HK-2 (cell line): ENCODE results near the gene ACTL6A.
A peak's percentile ranks its signal among the peaks of the same experiment; 100 is the strongest.

Experiments
- DNase-seq: peaks from one replicate; pipeline ENCODE4 v3.0.0-alpha.2; 2018; ENCODE audit not compliant: unreplicated experiment

The ACTL6A gene

DNA sequence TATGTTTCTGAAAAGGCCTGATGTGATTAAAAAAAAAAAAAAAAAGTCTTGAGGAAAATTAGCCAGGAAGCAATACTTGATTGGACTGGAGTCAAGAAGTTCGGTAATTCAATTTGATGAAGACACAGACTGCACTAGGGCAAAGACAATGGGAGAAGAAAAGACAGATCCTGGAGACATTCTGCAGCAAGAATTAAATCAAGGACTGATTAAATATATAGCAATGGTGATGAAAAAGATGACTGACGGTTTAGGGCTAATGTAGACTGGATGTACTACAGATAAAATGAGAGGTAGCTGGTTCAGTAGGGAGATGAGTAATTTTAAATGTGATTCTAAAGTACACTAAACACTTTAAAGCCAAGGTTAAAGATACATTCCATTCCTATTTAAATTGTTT, 27.9 kb downstream of the ACTL6A start:
- no peak for DNase-seq

DNA sequence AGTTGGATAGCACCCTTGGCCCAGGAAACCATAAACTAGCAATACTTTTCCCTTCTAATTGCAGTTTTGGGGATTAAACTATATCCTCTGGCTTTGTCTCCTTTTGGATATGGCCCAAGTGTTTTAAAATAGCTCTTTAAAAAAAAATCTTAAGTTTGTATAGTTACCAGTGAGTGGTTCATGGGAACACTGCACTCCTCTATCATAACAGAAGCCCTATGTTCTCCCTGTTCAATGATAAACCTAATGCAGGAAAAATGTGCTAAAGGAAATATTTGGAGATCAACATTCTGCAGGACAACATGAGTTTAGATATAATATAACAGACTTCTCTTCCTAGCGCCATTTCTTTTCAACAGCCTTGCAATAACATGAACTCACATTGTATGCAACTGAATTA, 28.6 kb downstream of the ACTL6A start:
- DNase-seq: no peak

DNA sequence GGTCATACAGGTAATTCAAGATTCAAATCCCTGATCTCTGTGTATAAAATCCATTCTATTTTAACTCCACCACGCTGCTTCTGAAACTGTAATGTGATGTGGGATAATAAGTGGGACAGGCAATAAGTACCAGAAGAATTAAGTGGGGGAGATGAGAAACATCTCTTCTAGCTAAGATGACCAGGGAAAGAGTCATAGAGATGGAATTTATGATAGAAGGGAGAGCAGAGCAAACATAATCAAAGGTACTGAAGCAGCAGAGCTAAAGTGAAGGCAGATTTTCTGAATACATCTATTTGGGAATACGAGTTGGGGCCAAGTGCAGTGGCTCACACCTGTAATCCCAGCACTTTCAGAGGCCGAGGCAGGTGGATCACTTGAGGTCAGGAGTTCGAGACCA, 36.8 kb downstream of the ACTL6A start:
- DNase-seq: no peak

DNA sequence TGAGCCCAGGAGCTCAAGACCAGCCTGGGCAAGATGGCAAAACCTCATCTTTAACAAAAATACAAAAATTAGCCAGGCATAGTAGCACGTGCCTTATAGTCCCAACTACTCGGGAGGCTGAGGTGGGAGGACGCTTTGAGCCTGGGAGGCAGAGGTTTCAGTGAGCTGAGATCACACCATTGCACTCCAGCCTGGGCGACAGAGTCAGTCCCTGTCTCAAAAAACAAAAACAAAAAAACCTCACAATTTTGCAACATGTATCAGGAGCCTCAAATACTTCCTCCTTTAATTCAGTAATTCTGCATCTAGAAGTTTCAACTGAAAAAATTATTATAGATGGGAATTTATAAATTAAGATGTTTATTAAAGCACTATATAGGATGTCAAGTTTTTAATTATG, 40.6 kb downstream of the ACTL6A start:
- no peak for DNase-seq

DNA sequence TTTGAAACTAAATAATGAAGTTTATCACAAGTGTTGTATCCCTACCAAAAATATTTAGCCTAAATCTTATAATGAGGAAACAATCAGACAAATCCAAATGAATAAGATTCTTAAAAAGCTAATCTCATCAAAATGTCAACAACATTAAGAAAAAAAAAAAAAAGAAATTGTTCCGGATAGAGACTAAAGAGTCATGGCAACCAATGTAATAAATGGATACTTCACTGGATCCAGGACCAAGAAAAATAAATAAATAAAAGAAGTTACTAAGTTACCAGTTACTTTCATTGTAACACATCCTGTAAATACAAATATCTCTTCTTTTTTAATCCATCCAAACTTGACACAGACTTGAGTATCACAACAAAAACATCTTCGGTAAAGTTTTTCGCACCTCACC, 41.1 kb downstream of the ACTL6A start:
- no peak for DNase-seq

DNA sequence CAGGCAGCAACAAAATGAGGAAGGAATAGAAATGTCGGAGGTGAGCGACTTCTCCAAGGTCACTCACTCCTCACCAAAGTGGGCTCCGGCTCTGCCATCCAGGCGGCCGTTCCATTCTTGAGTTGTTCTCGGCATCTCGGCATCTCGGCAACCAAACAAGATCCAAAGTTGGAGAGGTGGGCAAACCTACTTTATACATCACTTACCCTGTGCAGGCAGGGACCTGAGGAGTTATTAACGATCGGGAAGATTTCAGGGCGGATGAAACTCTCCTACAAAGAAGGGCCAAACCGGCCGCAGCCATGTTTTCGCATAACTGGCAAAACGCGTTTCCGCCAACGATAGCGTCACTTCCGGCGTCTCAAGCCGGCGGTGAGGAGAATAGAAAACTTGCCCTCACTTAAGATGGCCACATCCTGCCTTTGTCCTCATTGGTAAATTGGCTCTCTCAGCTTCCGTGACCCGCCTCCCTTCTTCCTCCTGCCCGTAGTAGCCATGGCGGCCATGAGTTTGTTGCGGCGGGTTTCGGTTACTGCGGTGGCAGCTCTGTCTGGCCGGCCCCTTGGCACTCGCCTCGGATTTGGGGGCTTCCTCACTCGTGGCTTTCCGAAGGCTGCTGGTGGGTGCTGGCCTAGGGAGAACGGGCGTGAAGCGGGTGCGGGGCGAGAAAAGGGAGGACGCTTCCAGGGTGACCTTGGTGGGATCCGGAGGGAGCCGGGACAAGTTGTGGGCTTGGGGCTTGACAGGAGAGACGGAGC, 41.8 kb downstream of the ACTL6A start, which contains the start of the genes MRPL47 and NDUFB5:
Gene MRPL47, minus strand, starts transcription at position 318 of the 758 bp plus-strand sequence. Its CDS starts 14 bp downstream, at position 304.
Gene NDUFB5, plus strand, starts transcription at position 474 of the 758 bp plus-strand sequence. Its CDS starts 22 bp downstream, at position 496.
- peak; percentile 90 for DNase-seq

DNA sequence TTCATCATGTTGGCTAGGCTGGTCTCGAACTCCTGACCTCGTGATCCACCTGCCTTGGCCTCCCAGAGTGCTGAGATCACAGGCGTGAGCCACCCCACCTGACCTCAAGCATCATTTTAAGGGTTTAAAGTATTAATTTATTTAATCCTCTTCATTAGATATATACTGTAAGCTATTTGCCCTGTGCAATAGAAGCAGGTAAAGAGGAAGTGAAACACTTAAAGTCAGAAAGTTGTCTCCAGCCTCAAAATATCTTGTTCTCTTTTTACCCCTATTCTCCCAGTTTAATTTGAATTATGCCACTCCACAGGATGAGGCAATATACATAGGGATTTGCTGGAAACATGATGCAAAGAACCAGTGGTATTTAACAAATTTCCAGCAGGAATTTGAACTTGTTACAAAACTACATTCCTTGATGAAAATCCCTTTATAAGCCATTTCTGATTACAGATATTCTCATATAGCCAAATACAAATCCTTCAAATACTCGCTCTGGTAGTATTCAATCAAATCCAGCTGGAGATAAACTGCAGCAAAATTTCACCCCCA, 43.9 kb downstream of the ACTL6A start:
- no peak for DNase-seq

DNA sequence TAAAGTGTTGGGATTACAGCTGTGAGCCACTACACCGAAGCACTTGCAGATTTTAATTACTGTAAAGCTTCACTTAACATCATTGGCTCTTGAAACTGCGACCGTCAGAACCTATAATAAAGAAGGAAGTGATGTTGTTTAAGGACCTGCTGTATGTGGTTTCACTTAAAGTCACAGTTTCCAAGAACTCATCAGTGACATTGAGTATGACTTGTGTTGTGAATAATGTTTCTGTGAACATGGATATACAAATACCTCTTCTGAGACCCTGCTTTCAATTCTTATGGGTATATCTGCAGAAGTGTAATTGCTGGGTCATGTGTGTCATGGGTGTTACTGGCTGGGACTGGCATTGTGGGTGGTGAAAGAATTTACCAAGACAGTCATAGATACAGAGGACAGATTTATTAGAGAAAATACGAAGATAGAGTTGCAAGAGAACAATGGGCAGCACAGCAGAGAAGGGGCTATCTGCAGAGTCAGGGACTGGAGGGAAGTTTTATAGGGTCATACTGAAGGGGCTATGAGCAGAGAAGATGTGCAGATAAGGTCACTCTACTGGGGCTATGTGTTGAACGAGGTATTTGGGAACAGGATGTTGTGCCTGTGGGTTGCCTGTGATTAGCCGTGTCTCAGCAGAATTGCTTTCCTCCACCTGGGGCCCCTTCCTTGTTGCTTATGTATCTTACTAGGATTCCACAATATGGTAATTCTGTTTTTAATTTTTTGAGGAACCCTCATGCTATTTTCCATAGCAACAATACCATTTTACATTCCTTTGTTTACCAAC, 46.4 kb downstream of the ACTL6A start:
- no peak for DNase-seq

DNA sequence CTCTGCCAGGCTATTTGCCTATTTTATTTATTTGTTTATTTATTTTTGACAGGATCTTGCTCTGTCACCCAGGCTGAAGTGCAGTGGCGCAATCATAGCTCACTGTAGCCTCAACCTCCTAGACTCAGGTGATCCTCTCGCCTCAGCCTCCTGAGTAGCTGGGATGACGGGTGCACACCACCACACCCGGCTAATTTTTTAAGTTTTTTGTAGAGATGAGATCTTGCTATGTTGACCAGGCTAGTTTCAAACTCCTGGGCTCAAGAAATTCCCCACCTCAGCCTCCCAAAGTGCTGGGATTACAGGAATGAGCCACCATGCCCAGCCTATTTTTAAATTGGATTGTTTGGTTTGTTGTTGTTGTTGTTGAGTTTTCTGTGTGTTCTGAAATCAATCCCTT, 47.3 kb downstream of the ACTL6A start:
- no peak for DNase-seq

DNA sequence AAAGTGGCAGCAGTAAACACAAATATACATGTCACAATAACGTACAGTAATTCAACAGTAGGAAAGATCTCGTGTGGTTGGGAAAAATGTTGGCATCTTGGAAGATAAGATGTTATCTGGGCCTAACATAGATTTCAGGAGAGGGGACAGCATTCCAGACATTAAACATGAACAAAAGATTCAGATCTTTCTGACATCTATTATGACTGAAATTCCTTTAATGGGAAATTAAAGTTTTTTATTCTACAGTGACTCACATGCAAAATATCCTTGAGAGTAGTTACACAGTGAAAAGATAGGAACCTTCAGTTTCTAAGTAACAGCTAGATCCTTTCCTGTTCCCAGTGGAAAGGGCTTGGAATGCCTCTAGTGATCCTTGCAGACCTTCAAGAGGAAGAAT, 51.1 kb downstream of the ACTL6A start:
- no peak for DNase-seq

DNA sequence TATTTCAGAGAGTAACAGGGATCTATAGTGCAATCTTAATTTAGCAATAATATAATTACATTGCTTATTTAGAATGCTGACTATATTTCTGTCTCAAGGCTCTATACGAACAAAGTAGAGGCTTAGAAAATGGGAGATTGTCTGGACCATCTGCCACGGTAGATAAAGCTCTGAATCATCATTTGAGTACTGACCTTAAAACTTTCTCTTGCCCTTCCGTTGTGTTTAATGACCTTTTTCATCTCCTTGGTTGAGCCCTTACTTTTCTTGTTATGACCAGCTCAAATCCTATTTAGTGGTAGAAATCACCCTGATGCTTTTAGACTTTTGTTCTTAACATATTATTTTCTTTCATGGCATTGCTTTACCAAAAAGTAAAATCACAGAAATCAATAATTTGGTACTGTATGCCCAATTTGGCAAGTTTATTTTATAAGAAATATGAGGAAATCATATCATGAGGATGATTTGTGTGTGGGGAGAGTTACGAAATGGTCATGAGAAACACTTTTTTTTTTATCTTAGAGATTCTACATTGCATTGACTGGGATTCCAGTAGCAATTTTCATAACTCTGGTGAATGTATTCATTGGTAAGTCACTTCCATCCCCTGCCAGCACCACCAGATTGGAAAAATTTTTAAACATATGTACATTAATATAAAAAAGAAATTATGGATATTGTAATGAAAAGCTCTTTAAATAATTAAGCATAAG, 52.9 kb downstream of the ACTL6A start:
- DNase-seq: no peak

DNA sequence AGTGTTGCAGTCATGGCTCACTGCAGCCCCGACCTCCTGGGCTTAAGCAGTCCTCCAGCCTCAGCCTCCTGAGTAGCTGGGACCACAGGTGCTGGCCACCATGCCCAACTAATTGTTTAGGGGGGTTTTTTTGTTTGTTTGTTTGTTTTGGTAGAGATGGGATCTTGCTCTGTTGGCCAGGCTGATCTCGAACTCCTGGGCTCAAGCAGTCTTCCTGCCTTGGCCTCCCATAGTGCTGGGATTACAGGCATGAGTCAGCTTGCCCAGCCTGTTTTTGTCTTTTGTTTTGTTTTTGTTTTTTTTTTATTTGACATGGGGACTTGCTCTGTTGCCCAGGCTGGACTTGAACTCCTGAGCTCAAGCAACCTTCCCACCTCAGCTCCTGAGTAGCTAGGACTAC, 59.3 kb downstream of the ACTL6A start:
- DNase-seq: no peak

DNA sequence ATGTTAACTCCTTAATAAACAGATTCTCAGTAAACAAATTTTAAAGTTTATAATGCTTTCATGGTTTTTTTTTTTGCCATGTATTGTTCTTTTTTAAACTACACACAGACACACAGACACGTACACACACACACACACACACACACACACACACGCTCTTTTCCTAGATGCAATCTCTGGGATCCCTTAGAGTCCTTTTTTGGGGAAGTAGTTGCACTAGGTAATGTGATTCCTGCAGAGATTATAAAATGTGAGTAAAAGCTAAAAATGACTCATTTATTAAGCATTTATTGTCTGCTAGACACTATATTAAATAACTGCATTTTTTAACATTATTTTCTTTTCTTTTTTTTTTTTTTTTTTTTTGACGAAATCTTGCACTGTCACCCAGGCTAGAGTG, 61.7 kb downstream of the ACTL6A start:
- no peak for DNase-seq

DNA sequence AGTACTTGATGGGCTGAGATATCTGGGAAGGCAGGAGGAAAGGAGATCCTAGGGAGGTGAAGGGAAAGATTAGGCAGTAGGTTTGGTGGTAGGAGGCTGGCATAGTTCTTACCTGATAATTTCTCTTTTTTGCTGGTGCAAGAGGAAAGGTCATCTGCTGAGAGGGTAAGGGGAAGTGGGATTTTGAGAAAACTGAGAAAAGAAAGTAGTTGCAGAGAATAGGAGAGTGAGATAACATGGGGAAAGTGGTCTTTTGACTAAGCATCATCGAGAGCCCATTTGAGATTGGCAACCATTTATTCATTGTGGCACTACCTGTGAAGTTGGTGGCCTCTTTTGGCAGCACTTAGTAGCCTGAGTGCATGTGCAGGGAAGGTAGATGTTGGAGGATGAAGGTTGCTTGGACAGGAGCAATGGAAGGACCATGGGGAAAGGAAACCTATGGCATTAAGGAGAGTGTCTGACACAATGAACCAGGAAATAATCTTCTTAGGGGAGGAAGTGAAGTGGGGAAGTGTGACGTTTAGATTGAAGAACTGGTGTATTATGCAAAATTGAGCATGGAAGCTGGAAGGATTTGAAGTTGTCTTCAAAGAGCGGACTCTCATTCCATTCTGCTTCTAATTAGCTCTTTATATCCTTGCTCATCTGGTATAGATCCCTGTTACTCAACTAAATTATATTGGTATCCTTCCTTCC, 68.2 kb downstream of the ACTL6A start:
- DNase-seq: no peak
